ENCODE measurements around the gene XYLT2. TPM values are rescaled to one million over a fixed set of nuclear protein-coding genes. Genes with fewer than 3 reads are reported as not detected.

Gene XYLT2
- total and polyA plus RNA-seq, 9 of the 15 experiments (the other 6 are each of a cell fraction or from before 2014, with no cell fraction given): 0.63 to 9.1 (median 4.3) TPM

DNA sequence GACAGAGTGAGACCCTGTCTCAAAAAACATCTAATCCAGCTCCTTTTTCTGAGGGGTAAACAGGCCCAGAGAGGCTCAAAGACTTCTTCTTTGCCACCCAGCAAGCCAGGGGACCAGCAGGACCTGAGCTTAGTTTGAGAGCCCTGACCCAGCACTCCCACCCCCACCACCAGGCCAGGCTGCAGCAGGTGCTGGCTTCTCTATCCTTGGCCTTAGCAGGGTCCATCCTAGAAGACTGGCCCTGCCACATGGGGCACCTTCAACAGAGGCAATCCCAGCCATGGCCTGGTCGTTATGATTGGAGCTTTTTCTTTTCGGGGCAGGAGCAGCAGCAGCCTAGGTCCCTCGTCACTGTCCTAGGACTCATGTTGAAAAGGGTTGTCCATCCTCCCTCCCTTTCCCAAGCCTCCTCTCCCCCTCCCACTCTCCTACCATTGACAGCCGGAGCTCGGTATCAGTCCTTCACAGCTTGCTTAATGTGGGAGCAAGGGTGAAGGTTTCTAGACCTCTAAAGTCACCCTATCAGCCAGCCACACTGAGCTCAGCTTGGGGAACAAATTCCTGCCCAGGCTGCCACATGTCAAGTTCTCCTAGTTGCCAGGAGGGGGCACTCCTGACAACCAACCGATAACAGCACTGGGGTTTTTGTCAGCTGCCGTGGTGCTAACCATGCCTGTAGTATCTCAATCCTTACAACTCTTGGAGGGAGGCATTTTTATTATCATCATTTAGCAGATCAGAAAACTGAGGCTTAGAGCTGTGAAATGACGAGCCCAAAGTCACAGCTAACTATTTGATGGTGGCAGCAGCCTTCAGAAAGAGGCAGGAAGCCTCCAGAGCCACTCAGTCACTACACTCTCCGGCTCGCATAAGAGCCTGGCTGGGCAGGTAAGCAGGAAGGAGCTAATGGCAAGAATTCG is 15.9 kb downstream of the XYLT2 start (continued):
- TF ChIP-seq TFAP4 (CRISPR knock-in tag; IDR thresholded peaks at IDR 0.05; ENCODE audit: borderline replicate concordance): peak; percentile 94
- TF ChIP-seq ZBTB12 (CRISPR knock-in tag; IDR thresholded peaks at IDR 0.05): no peak
- TF ChIP-seq GATA2 (CRISPR knock-in tag; IDR thresholded peaks at IDR 0.05): peak; percentile 94
- no peak for TF ChIP-seq SIX5 (IDR thresholded peaks at IDR 0.05; ENCODE audit: borderline replicate concordance in 1 of 2, insufficient read depth in 1 of 2, low read depth in 1 of 2, low read length in 2 of 2)
- TF ChIP-seq, protein P1, sequence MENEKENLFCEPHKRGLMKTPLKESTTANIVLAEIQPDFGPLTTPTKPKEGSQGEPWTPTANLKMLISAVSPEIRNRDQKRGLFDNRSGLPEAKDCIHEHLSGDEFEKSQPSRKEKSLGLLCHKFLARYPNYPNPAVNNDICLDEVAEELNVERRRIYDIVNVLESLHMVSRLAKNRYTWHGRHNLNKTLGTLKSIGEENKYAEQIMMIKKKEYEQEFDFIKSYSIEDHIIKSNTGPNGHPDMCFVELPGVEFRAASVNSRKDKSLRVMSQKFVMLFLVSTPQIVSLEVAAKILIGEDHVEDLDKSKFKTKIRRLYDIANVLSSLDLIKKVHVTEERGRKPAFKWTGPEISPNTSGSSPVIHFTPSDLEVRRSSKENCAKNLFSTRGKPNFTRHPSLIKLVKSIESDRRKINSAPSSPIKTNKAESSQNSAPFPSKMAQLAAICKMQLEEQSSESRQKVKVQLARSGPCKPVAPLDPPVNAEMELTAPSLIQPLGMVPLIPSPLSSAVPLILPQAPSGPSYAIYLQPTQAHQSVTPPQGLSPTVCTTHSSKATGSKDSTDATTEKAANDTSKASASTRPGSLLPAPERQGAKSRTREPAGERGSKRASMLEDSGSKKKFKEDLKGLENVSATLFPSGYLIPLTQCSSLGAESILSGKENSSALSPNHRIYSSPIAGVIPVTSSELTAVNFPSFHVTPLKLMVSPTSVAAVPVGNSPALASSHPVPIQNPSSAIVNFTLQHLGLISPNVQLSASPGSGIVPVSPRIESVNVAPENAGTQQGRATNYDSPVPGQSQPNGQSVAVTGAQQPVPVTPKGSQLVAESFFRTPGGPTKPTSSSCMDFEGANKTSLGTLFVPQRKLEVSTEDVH (IDR thresholded peaks at IDR 0.05; ENCODE audit: low read depth, partially characterized antibody): peak; percentile 34
- TF ChIP-seq, protein P2, sequence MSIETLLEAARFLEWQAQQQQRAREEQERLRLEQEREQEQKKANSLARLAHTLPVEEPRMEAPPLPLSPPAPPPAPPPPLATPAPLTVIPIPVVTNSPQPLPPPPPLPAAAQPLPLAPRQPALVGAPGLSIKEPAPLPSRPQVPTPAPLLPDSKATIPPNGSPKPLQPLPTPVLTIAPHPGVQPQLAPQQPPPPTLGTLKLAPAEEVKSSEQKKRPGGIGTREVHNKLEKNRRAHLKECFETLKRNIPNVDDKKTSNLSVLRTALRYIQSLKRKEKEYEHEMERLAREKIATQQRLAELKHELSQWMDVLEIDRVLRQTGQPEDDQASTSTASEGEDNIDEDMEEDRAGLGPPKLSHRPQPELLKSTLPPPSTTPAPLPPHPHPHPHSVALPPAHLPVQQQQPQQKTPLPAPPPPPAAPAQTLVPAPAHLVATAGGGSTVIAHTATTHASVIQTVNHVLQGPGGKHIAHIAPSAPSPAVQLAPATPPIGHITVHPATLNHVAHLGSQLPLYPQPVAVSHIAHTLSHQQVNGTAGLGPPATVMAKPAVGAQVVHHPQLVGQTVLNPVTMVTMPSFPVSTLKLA (conservative IDR thresholded peaks at IDR 0.05): peak; percentile 70 to 81
- TF ChIP-seq, protein P3, sequence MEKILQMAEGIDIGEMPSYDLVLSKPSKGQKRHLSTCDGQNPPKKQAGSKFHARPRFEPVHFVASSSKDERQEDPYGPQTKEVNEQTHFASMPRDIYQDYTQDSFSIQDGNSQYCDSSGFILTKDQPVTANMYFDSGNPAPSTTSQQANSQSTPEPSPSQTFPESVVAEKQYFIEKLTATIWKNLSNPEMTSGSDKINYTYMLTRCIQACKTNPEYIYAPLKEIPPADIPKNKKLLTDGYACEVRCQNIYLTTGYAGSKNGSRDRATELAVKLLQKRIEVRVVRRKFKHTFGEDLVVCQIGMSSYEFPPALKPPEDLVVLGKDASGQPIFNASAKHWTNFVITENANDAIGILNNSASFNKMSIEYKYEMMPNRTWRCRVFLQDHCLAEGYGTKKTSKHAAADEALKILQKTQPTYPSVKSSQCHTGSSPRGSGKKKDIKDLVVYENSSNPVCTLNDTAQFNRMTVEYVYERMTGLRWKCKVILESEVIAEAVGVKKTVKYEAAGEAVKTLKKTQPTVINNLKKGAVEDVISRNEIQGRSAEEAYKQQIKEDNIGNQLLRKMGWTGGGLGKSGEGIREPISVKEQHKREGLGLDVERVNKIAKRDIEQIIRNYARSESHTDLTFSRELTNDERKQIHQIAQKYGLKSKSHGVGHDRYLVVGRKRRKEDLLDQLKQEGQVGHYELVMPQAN (IDR thresholded peaks at IDR 0.05; ENCODE audit: borderline replicate concordance): no peak
- TF ChIP-seq FOXK1 (CRISPR knock-in tag; IDR thresholded peaks at IDR 0.05; ENCODE audit: borderline replicate concordance): peak; percentile 72; the same call in 1 of the 2 replicates
- TF ChIP-seq KAT2B (IDR thresholded peaks at IDR 0.05; ENCODE audit: low read depth, low read length): no peak
- no peak for TF ChIP-seq ZNF253 (CRISPR knock-in tag; conservative IDR thresholded peaks at IDR 0.05)
- no peak for TF ChIP-seq ASH1L (IDR thresholded peaks at IDR 0.05; ENCODE audit: borderline replicate concordance, low read depth, partially characterized antibody)
- TF ChIP-seq ZNF644 (tag; IDR thresholded peaks at IDR 0.05; ENCODE audit: low read depth): no peak
- peak; percentile 67 for TF ChIP-seq SMC3 (conservative IDR thresholded peaks at IDR 0.05; ENCODE audit: insufficient read depth, low read depth, low read length)
- 0 out of 2 replicates have a peak, but pooled peaks have one; percentile 35 for TF ChIP-seq ZEB2 (IDR thresholded peaks at IDR 0.05)
- no peak for TF ChIP-seq PURB (CRISPR knock-in tag; IDR thresholded peaks at IDR 0.05; ENCODE audit: low read depth)

All from K562 (cell line).